Endodermal cell (in vitro differentiated cells): Measurements from ENCODE around the gene RHOT2. TPM values are rescaled to one million over a fixed set of nuclear protein-coding genes. Genes with fewer than 3 reads are reported as not detected.
A peak's percentile ranks its signal among the peaks of the same experiment; 100 is the strongest.

Experiments used
- DNase-seq: peaks from one replicate; pipeline ENCODE4 v3.0.0-alpha.2; 2017
- H3K27ac ChIP-seq: 2 replicates; pipeline ENCODE4 v1.5.1; 2013; ENCODE audit warnings: mild to moderate bottlenecking, low read depth, low read length, moderate library complexity
- H3K27me3 ChIP-seq: 2 replicates; pipeline ENCODE4 v1.6.1; 2013; ENCODE audit warnings: mild to moderate bottlenecking, low read length, moderate library complexity; ENCODE audit not compliant: insufficient read depth, control insufficient read depth, poor library complexity, severe bottlenecking
- H3K36me3 ChIP-seq: 2 replicates; pipeline ENCODE4 v1.7.0; 2013; ENCODE audit warnings: mild to moderate bottlenecking, low read length, moderate library complexity; ENCODE audit not compliant: control insufficient read depth, insufficient read depth
- H3K4me1 ChIP-seq: one replicate; pipeline ENCODE4 v1.7.0; 2013; ENCODE audit warnings: low read length; ENCODE audit not compliant: control insufficient read depth, insufficient read depth
- H3K4me3 ChIP-seq: 2 replicates; pipeline ENCODE4 v1.5.1; 2013; ENCODE audit warnings: mild to moderate bottlenecking, low read length, moderate library complexity
- H3K9ac ChIP-seq: 2 replicates; pipeline ENCODE4 v1.6.1; 2013; ENCODE audit warnings: mild to moderate bottlenecking, low read length, moderate library complexity; ENCODE audit not compliant: poor library complexity, severe bottlenecking; ENCODE audit errors: extremely low read depth
- H3K9me3 ChIP-seq: 2 replicates; pipeline ENCODE4 v1.6.1; 2013; ENCODE audit warnings: mild to moderate bottlenecking, low read length, moderate library complexity; ENCODE audit not compliant: control insufficient read depth
- H3K27ac Mint-ChIP-seq: 2 replicates; pipeline ENCODE4 v1.8.0; 2020; ENCODE audit warnings: mixed read lengths
- H3K27me3 Mint-ChIP-seq: 2 replicates; pipeline ENCODE4 v1.8.0; 2021; ENCODE audit warnings: mild to moderate bottlenecking, mixed read lengths; ENCODE audit not compliant: insufficient read depth
- H3K36me3 Mint-ChIP-seq: 2 replicates; pipeline ENCODE4 v1.8.0; 2020; ENCODE audit warnings: low read depth, mixed read lengths
- H3K4me1 Mint-ChIP-seq: 2 replicates; pipeline ENCODE4 v1.8.0; 2020; ENCODE audit warnings: mixed read lengths
- H3K4me3 Mint-ChIP-seq: 2 replicates; pipeline ENCODE4 v1.8.0; 2020; ENCODE audit warnings: mild to moderate bottlenecking, moderate library complexity, mixed read lengths
- H3K9me3 Mint-ChIP-seq: 2 replicates; pipeline ENCODE4 v1.8.0; 2020; ENCODE audit warnings: mild to moderate bottlenecking, mixed read lengths
- CTCF ChIP-seq: fragments of 200-600 bp; sonication (generic); conservative IDR thresholded peaks from 2 replicates; pipeline ENCODE4 v1.5.0; 2021; ENCODE audit warnings: antibody characterized with exemption, mild to moderate bottlenecking
- WGBS, 2 experiments: methylation state at CpG; one replicate each; pipeline versions ENCODE4 v1.1.5 to v1.1.7; 2013; ENCODE audit warnings: missing lambda C conversion rate in 2 of 2, mixed read lengths in 1 of 2; ENCODE audit not compliant: insufficient coverage in 1 of 2, insufficient read length in 1 of 2; 5-methylcytosine and 5-hydroxymethylcytosine counted together
- total RNA-seq, 2 donors: library from RNA; stranded (reverse); fragmentation: NEBNext Ultra II Directional in 1 of 2; extraction: Animal tissue kit (Norgen Biotek cat#: 25700) in 1 of 2; gene quantifications; 2 replicates in 1 of 2; 3 replicates in 1 of 2; pipeline ENCODE4 v1.2.1, GENCODE V29; 2021

The RHOT2 gene
- total RNA-seq, 2 donors from 2014 or later: 180 to 193 TPM

- WGBS, 2 experiments: 80 to 85% methylated on average over 11 to 21 of the region's 21 CpGs
- no peak overlapping the region for H3K27ac Mint-ChIP-seq
- no peak overlapping the region for H3K4me3 ChIP-seq
- no peaks in the 10 kb centered on the region for H3K36me3 ChIP-seq
- peaks cover 68% of the 10 kb centered on the region for H3K27me3 Mint-ChIP-seq
- H3K27ac ChIP-seq: peak overlapping the region; percentile 97
- no peak overlapping the region for H3K9ac ChIP-seq
- H3K4me3 Mint-ChIP-seq: no peak overlapping the region
- DNase-seq: no peak
- no peaks in the 10 kb centered on the region for H3K36me3 Mint-ChIP-seq
- no peaks in the 10 kb centered on the region for H3K4me1 ChIP-seq
- H3K27me3 ChIP-seq: peaks cover 72% of the 10 kb centered on the region
- H3K4me1 Mint-ChIP-seq: no peaks in the 10 kb centered on the region
- no peaks in the 10 kb centered on the region for H3K9me3 ChIP-seq
- no peaks in the 10 kb centered on the region for H3K9me3 Mint-ChIP-seq
- no peak for TF ChIP-seq CTCF
These were observed 42.7 kb downstream of the RHOT2 start for GRCh38 chr16:710500-711075.

DNA sequence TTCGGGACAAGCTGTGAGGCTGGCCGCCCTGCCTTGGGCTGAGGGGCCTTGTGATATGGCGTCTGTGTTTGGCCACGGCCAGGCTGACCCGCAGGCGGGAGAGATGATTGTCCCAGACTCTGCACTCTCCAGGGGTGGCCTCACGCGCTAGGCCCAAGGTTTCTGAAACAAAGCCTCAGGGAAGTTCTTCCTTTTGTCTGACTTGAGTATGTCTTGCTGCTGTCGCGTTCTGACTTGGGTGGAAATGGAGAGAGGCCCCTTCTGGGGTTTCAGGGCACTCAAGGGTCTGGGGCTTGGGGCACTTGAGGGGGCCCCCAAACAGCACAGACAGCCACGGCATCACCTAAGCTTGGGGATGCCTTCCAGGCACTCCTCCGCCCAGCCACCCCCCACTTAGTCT, 43.2 kb downstream of the RHOT2 start:
- peaks cover 3% of the 10 kb centered on the region for H3K4me1 Mint-ChIP-seq
- Histone ChIP-seq H3K27ac (peak overlapping the region; percentile 97), H3K27me3 (peaks cover 75% of the 10 kb centered on the region), H3K4me3 (no peak overlapping the region), H3K4me1 (no peaks in the 10 kb centered on the region), H3K9me3 (no peaks in the 10 kb centered on the region), H3K9ac (no peak overlapping the region), H3K36me3 (no peaks in the 10 kb centered on the region)
- no peak for DNase-seq
- no peak for TF ChIP-seq CTCF
- no peak overlapping the region for H3K4me3 Mint-ChIP-seq
- H3K27ac Mint-ChIP-seq: no peak overlapping the region
- H3K27me3 Mint-ChIP-seq: peaks cover 69% of the 10 kb centered on the region
- H3K36me3 Mint-ChIP-seq: no peaks in the 10 kb centered on the region
- WGBS, 2 experiments: 80 to 84% methylated on average over 10 to 12 of the region's 12 CpGs
- H3K9me3 Mint-ChIP-seq: no peaks in the 10 kb centered on the region

GRCh38 chr16:711548-712320, 43.8 kb downstream of the RHOT2 start:
- H3K4me1 ChIP-seq: peaks cover 4% of the 10 kb centered on the region
- no peak overlapping the region for H3K27ac ChIP-seq
- Mint-ChIP-seq H3K9me3 (no peaks in the 10 kb centered on the region), H3K27ac (no peak overlapping the region), H3K36me3 (no peaks in the 10 kb centered on the region), H3K4me3 (no peak overlapping the region), H3K27me3 (peaks cover 67% of the 10 kb centered on the region), H3K4me1 (peaks cover 6% of the 10 kb centered on the region)
- peak; percentile 94 for DNase-seq
- no peak overlapping the region for H3K4me3 ChIP-seq
- H3K9me3 ChIP-seq: no peaks in the 10 kb centered on the region
- peaks cover 73% of the 10 kb centered on the region for H3K27me3 ChIP-seq
- H3K36me3 ChIP-seq: no peaks in the 10 kb centered on the region
- 8 to 19% methylated on average over 11 to 23 of the region's 25 CpGs for WGBS, 2 experiments
- peak; percentile 99 for TF ChIP-seq CTCF
- no peak overlapping the region for H3K9ac ChIP-seq
